ENCODE data around the gene PHPT1.

DNA sequence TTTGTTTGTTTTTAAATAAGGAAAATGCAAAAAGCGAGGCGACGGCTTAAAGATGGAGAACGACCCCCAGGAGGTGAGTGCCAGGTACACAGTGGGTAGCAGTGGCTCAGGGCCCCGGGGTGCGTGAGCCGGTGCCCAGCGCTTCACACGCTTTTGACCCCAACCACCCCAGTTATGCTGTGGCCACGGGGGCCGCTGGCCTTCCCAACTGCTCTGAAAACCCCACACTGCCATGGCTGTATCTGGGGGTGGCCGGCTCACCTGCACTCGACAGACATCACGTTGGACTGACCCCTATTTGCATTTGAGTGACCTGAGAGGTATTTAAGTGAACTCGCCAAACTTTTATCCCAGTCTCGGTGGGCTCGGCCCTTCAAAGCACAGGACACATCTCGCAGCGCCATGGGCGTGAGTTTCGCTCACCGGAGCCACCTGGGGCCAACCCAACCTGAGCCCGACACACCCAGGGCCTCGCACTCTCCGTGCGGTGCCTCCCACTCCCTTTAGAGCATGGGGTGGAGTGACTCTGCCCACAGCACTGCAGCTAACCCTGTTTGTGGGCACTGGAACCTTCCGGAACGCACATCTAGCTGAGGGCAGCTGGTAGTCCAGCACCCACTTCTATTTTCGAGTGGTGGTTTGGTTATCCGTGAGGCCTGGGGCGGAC lies 20.6 kb upstream of the PHPT1 start:
- no peak for TF ChIP-seq TBP (CRISPR knock-in tag; IDR thresholded peaks at IDR 0.05)
- TF ChIP-seq JUN (CRISPR knock-in tag; IDR thresholded peaks at IDR 0.05), result no peak
- TF ChIP-seq ZNF672 (CRISPR knock-in tag; IDR thresholded peaks at IDR 0.05), result no peak
- TF ChIP-seq HMG20A (CRISPR knock-in tag; IDR thresholded peaks at IDR 0.05; ENCODE audit: borderline replicate concordance), result no peak
- TF ChIP-seq REPIN1 (CRISPR knock-in tag; IDR thresholded peaks at IDR 0.05; ENCODE audit: borderline replicate concordance, low read depth), result no peak
- TF ChIP-seq NR2C2 (CRISPR knock-in tag; IDR thresholded peaks at IDR 0.05; ENCODE audit: borderline replicate concordance), result no peak
- TF ChIP-seq HHEX (CRISPR knock-in tag; IDR thresholded peaks at IDR 0.05), result no peak

Measured in HepG2 (cell line).